ENCODE results near the gene EFCAB6.

- TF ChIP-seq, protein P1, sequence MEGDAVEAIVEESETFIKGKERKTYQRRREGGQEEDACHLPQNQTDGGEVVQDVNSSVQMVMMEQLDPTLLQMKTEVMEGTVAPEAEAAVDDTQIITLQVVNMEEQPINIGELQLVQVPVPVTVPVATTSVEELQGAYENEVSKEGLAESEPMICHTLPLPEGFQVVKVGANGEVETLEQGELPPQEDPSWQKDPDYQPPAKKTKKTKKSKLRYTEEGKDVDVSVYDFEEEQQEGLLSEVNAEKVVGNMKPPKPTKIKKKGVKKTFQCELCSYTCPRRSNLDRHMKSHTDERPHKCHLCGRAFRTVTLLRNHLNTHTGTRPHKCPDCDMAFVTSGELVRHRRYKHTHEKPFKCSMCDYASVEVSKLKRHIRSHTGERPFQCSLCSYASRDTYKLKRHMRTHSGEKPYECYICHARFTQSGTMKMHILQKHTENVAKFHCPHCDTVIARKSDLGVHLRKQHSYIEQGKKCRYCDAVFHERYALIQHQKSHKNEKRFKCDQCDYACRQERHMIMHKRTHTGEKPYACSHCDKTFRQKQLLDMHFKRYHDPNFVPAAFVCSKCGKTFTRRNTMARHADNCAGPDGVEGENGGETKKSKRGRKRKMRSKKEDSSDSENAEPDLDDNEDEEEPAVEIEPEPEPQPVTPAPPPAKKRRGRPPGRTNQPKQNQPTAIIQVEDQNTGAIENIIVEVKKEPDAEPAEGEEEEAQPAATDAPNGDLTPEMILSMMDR (IDR thresholded peaks at IDR 0.05): no peak
- no peak for TF ChIP-seq EZH2 (IDR thresholded peaks at IDR 0.05; ENCODE audit: borderline replicate concordance, insufficient read depth, low read depth, low read length, poor library complexity, severe bottlenecking)
Observed at GRCh38 chr22:43832393-43833265, 20.5 kb upstream of the EFCAB6 start.
